VCaP (cell line): Measurements from ENCODE around the gene EDRF1.
A peak's percentile ranks its signal among the peaks of the same experiment; 100 is the strongest.

Source experiments
- H3K27ac ChIP-seq: fragments of 450-650 bp; 2 replicates; pipeline ENCODE4 v1.5.1; 2017
- TF ChIP-seq, protein P1 (sequence below): fragments of 450-650 bp; conservative IDR thresholded peaks from 2 replicates; pipeline ENCODE4 v1.5.1; 2017; ENCODE audit warnings: mild to moderate bottlenecking, moderate library complexity

Gene EDRF1

DNA sequence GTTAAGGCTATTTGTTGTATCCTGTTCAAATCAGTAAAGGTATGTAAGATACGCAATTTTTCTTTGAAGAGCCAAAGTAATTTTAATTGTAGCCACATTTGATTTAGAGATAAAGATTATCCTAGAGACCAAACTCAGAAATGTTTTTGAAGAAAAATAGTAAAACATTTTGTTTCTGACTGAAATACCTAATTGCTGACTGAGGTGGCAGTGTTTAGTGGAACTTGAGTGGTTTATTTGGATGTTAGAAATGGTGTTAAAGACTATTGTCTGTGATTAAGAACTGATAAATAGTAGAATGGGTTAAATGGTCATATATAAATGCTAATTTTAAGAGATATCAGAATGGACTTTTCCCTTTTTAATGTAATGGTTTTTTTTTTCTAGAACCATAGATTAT lies 15.3 kb downstream of the EDRF1 start:
- TF ChIP-seq, protein P1, sequence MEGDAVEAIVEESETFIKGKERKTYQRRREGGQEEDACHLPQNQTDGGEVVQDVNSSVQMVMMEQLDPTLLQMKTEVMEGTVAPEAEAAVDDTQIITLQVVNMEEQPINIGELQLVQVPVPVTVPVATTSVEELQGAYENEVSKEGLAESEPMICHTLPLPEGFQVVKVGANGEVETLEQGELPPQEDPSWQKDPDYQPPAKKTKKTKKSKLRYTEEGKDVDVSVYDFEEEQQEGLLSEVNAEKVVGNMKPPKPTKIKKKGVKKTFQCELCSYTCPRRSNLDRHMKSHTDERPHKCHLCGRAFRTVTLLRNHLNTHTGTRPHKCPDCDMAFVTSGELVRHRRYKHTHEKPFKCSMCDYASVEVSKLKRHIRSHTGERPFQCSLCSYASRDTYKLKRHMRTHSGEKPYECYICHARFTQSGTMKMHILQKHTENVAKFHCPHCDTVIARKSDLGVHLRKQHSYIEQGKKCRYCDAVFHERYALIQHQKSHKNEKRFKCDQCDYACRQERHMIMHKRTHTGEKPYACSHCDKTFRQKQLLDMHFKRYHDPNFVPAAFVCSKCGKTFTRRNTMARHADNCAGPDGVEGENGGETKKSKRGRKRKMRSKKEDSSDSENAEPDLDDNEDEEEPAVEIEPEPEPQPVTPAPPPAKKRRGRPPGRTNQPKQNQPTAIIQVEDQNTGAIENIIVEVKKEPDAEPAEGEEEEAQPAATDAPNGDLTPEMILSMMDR = no peak; the same call in 1 of the 2 replicates
- no peak overlapping the region for H3K27ac ChIP-seq

DNA sequence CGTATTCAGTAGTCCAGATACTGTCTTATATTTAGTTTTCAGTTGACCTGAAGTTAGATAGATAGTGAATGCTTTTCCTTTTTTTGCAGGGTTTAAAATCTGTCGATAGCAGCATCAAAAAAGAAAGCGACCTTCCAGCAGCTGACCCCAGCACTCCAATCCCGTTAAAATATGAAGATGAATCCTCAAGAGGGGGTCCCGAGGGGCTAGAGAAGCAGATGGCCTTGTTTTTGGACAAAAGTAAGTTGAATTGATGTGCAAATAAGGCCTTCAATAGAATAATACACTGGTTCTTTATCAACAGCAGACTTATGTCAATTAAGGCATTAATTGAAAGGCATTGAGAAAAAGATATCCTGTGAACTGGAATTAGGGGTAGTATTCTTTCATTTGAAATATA lies 18.7 kb downstream of the EDRF1 start:
- TF ChIP-seq, protein P1 = no peak
- no peak overlapping the region for H3K27ac ChIP-seq

DNA sequence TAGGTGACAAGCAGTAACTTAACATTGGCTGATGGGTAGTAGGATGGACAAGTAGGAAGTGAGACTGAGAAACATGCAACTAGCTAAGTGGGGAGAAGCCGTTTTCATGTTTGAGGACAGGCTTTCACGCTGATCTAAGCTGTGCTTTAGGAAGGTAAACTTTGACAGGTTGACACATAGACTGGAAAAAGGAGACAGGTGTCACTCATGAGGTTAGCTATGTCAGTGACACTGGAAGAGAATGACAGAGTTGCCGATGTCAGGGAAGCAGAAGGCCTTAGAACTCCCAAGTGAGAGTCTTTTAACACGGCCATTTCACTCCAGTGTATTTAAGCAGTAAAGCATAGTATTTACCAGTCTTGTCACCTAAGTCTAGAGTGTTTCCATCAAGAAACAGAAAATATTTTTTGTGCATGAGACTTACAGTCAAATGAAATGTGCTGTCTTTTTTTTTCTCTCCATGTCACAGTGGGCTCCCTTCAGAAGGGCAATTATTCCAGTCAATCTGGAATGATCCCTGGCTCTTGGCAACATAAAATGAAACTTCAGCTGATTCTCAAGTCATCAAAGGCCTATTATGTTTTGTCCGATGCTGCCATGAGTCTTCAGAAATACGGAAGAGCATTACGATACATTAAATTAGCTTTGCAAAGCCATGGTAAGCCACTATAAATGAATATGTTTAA lies 20.6 kb downstream of the EDRF1 start:
- TF ChIP-seq, protein P1 = no peak
- no peak overlapping the region for H3K27ac ChIP-seq

DNA sequence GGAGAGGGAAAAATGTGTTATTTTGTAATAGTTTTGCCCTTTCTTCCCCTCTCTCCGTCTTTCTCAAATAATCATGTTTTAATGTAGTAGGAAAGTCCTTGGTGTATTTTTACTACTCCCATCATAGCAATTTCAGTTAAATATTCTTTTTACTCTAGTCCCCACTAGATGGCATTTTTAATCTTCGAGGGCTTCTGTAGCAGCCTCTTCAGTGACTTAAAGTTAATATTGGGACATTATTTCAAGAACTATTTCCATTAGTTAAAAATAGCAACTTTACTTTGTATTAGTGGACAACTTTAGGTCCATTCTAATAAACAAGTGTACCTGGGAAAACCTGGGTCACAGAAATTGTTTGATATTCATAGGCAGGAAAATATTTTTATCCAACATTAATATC lies 23.0 kb downstream of the EDRF1 start:
- TF ChIP-seq, protein P1 = peak; percentile 50
- no peak overlapping the region for H3K27ac ChIP-seq

DNA sequence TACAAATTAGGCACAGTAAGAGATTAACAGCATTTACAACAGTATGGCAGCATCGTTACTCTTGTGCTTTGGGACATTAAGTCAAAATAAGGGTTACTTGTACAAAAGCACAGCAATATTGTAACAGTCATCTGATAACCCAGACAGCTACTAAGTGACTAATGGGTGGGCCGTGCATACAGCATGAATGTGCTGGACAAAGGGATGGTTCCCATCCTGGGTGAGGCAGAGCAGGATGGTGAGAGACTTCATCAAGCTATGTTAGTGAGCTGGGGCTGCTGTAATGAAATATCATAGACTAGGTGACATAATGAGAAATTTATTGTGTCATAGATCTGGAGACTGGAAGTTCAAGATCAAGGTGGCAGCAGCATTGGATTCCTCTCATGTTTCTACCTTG lies 25.4 kb downstream of the EDRF1 start:
- TF ChIP-seq, protein P1 = no peak
- no peak overlapping the region for H3K27ac ChIP-seq

DNA sequence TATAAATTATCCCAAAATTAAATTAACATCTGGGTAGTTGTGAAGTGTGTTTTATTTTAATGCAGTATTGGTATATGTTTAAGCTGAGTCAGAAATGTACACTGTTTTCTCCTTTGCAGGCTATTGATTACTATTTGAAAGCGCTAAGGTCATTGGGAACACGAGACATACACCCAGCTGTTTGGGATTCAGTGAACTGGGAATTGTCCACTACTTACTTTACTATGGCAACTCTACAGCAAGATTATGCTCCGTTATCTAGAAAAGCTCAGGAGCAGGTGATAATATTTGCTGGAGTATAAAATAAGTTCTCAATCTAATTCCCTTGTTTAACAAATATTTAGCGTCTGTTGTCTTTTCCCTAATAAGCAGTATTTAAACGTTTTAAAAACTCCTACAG lies 27.9 kb downstream of the EDRF1 start:
- H3K27ac ChIP-seq = no peak overlapping the region
- TF ChIP-seq, protein P1 = no peak

DNA sequence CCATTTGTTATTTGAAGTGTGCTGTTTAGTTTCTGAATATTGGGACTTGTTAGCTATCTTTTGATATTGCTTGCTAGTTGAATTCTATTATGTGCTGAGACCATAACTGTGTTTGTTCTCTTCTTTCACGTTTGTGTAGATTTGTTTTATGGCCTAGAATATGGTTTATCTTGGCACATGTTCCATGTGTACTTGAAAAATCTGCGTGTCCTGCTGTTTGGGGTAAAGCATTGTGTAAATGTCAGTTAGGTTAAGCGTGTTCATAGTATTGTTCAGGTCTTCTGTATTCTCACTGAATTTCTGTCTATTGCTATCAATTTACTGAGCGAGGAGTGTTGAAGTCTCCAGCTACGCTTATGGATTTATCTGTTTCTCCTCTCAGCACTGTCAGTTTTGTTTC lies 36.7 kb downstream of the EDRF1 start:
- peak overlapping the region; percentile 87 for H3K27ac ChIP-seq
- TF ChIP-seq, protein P1 = no peak
